ENCODE measurements around the gene RNPS1. TPM values are rescaled to one million over a fixed set of nuclear protein-coding genes. Genes with fewer than 3 reads are reported as not detected.
"Not testable (repeated sequence)": the region's sequence is repeated elsewhere in the genome, so short reads cannot be mapped to it uniquely, and the experiment has no call there.

RNPS1 gene
- total RNA-seq, 2 donors from 2014 or later: 108 to 154 TPM

DNA sequence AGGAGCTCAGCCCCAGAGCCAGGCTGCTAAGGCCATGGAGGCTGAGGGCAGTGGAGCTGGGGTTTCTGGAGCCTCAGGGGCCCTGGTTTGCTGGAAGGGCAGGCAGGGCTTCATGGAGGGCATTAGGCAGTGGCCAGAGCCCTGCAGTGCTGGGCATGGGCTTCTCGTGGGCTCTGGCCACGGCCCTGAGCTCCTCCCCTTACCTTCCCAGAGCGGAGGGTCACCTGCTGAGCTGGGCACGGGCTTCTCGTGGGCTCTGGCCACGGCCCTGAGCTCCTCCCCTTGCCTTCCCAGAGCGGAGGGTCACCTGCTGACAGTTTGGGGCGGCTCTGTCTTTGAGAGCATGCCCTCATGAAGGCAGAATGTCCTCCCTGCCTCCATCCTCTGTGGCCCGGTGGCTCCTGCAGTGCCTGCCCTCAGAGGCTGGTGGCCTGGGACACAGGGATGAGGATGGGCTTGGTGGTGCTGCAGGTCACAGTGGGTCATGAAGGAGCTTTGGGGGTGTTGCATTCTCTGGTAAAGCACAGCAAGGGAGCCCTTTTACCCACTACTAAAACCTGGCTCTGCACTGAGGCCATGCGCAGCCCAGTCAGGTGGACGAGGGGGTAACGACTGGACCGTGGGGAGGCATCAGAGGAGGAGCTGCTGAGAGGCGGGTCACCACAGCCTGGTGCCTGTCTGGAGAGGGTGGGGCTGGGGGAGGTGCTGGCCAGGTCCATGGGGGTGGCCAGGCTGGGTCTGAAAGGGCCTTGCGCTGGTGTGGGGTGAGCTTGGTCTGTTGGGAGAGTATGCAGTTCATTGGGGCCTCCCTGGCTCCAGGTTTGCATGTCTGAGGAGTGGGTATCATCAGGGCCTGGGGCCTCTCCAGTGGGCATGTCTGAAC is 2.9 kb upstream of the RNPS1 start:
- H3K36me3 ChIP-seq: no peaks in the 10 kb centered on the region
- no peak overlapping the region for H3K27ac ChIP-seq
- TF ChIP-seq CTCF (IDR thresholded peaks at IDR 0.05): no peak
- intact Hi-C loops (cut with DNase I): no loop called here
- H3K27me3 ChIP-seq: no peaks in the 10 kb centered on the region
- H3K9me3 ChIP-seq: no peaks in the 10 kb centered on the region
- no peak overlapping the region for H3K9ac ChIP-seq (ENCODE audit: low read depth in 2 of 2, low read length in 2 of 2)
- DNase-seq: no peak
- no peak overlapping the region for H3K4me3 ChIP-seq
- H3K4me1 ChIP-seq: peaks cover 9% of the 10 kb centered on the region

DNA sequence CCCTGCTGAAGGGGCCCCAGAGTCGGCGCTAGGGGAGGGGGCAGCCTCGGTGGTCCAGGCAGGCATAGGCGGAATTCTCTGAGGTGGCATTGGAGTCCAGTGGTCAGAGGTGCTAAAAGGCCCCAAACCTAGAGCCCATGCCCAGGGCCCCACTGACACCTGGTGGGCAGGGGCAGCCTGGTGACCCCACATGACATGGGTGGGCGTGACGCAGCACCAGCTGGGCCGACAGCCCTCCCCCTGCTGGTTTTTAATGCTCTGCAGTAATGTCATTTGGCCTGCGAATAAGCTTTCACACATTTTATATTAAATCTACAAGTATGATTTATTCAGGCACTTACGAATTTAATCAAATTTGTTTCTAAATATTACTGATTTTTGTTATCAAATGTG is 2.1 kb upstream of the RNPS1 start:
- H3K4me1 ChIP-seq: peaks cover 9% of the 10 kb centered on the region
- no peak overlapping the region for H3K4me3 ChIP-seq
- no peaks in the 10 kb centered on the region for H3K36me3 ChIP-seq
- no peak overlapping the region for H3K9ac ChIP-seq (ENCODE audit: low read depth in 2 of 2, low read length in 2 of 2)
- intact Hi-C loops (cut with DNase I): no loop called here
- no peak overlapping the region for H3K27ac ChIP-seq
- no peak for TF ChIP-seq CTCF (IDR thresholded peaks at IDR 0.05)
- DNase-seq: no peak
- H3K27me3 ChIP-seq: no peaks in the 10 kb centered on the region
- H3K9me3 ChIP-seq: no peaks in the 10 kb centered on the region

DNA sequence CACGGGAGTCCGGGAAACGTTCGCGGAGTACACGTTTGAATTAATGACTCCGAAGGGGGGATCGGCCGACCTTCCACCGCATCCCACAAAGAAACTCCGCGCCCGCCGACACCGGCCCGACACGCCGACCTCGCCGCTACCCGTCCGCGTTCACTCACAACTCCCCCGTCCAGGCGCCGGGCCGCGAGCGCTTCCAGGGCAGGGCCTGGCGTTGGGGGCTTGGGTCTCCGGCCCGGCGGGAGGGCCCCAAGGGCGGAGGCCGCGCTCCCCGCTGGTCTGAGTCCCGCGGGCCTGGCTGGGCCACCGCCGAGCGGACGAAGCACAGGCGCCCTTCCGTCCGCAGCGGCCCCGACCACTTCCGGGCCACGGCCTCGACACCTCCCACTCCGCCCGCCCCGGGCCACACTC is 417 bp downstream of the RNPS1 start:
- DNase-seq; intact Hi-C loops (cut with DNase I); H3K9me3 ChIP-seq; H3K36me3 ChIP-seq; H3K4me1 ChIP-seq; H3K27me3 ChIP-seq: not testable (repeated sequence)
- Histone ChIP-seq H3K9ac (ENCODE audit: low read depth in 2 of 2, low read length in 2 of 2) (peak overlapping the region; percentile 34 to 91), H3K4me3 (peak overlapping the region; percentile 95), H3K27ac (peak overlapping the region; percentile 87)

GRCh38 chr16:2266887-2267286 is 1.0 kb downstream of the RNPS1 start:
- peak overlapping the region; percentile 34 to 91 for H3K9ac ChIP-seq (ENCODE audit: low read depth in 2 of 2, low read length in 2 of 2)
- DNase-seq; H3K36me3 ChIP-seq; intact Hi-C loops (cut with DNase I); H3K4me1 ChIP-seq; H3K27me3 ChIP-seq; H3K9me3 ChIP-seq: not testable (repeated sequence)
- H3K4me3 ChIP-seq: peak overlapping the region; percentile 95
- H3K27ac ChIP-seq: peak overlapping the region; percentile 87

DNA sequence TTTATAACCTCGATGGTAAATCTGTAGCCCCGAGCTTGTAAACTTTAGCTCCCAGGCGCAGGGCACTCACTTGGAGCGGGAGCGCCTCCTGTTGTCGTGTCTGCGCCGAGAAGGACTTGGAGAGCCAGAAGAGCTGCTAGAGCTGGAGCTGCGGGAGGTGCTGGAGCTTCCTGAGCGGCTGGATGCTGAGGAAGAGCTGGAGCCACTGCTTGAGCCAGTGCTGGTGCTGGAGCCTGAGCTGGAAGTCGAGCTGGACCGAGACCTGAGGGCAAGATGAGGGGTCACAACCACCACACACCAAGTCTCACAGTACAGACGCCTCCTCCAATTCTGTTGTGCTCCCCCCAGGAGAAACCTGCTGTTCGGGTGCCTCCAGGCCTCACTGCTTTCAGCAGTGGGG is 4.9 kb downstream of the RNPS1 start:
- intact Hi-C loops (cut with DNase I); H3K4me3 ChIP-seq; DNase-seq; H3K27ac ChIP-seq; H3K9me3 ChIP-seq; H3K4me1 ChIP-seq; H3K9ac ChIP-seq (ENCODE audit: low read depth in 2 of 2, low read length in 2 of 2); H3K27me3 ChIP-seq: not testable (repeated sequence)
- peaks cover 12% of the 10 kb centered on the region for H3K36me3 ChIP-seq

DNA sequence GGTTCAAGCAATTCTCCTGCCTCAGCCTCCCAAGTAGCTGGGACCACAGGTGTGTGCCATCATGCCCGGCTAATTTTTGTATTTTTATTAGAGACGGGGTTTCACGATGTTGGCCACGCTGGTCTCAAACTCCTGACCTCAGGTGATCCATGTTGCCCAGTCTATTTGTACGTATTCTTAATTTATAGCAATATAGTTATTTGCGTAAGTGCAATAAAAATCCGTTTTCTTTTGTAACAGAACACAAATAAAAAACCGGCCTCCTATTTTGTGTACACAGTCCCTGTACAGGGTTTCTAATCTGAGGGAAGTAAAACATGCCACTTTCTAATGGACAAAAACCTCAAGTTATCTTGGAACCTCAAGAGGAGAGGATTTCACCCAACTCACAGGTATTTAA is 7.7 kb downstream of the RNPS1 start:
- Histone ChIP-seq H3K4me3 (no peak overlapping the region), H3K9me3 (no peaks in the 10 kb centered on the region)

GRCh38 chr16:2258530-2258929 is 9.4 kb downstream of the RNPS1 start:
- H3K9ac ChIP-seq (ENCODE audit: low read depth in 2 of 2, low read length in 2 of 2); H3K4me1 ChIP-seq; intact Hi-C loops (cut with DNase I); H3K27ac ChIP-seq; H3K9me3 ChIP-seq; H3K27me3 ChIP-seq; DNase-seq; H3K4me3 ChIP-seq: not testable (repeated sequence)
- H3K36me3 ChIP-seq: peaks cover 33% of the 10 kb centered on the region

More for the DNA sequence above, 7.7 kb downstream of the RNPS1 start:
- no peak for DNase-seq
- Histone ChIP-seq H3K9ac (ENCODE audit: low read depth in 2 of 2, low read length in 2 of 2) (no peak overlapping the region), H3K27ac (no peak overlapping the region), H3K27me3 (no peaks in the 10 kb centered on the region), H3K36me3 (peaks cover 28% of the 10 kb centered on the region), H3K4me1 (no peaks in the 10 kb centered on the region)
- TF ChIP-seq CTCF (IDR thresholded peaks at IDR 0.05): no peak
- intact Hi-C loops (cut with DNase I): no loop called here
